ENCODE measurements around the gene C19orf38. TPM values are rescaled to one million over a fixed set of nuclear protein-coding genes. Genes with fewer than 3 reads are reported as not detected.

C19orf38 gene
- total and polyA plus RNA-seq, 2 of the 4 experiments (the other 2 are of a cell fraction) = 0.18 to 0.19 TPM

GRCh38 chr19:10815969-10816644 lies 32.1 kb upstream of the C19orf38 start:
- H3K18ac ChIP-seq (ENCODE audit: low read depth, low read length) = peak overlapping the region; percentile 54
- peaks cover 3% of the 10 kb centered on the region for H4K20me1 ChIP-seq (ENCODE audit: insufficient read depth, low read length)
- H3K4ac ChIP-seq (ENCODE audit: low read depth, low read length) = peak overlapping the region; percentile 99
- BruUV-seq (replicated peaks) = no TSS peak
- no peaks in the 10 kb centered on the region for H3K27me3 ChIP-seq (ENCODE audit: control insufficient read depth, insufficient read depth, low read length)
- peak overlapping the region; percentile 98 for H3K27ac ChIP-seq (ENCODE audit: insufficient read depth, low read length)
- intact Hi-C loops (cut with micrococcal nuclease) (no loop called here), dilution Hi-C loops (cut with HindIII; ENCODE audit: low sequenced_read_pairs, unreplicated experiment) (no loop called here), in situ Hi-C loops (cut with MboI; ENCODE audit: low sequenced_read_pairs) (no loop called here)
- H4K8ac ChIP-seq (ENCODE audit: low read depth in 2 of 2, low read length in 2 of 2) = peak overlapping the region; percentile 91 to 97
- POLR2A ChIA-PET (ENCODE audit: unreplicated experiment) = no interaction called here
- H3K4me1 ChIP-seq (ENCODE audit: control insufficient read depth, insufficient read depth, low read length) = peaks cover 33% of the 10 kb centered on the region
- no peaks in the 10 kb centered on the region for H3K9me3 ChIP-seq (ENCODE audit: control insufficient read depth, insufficient read depth, low read length)
- peak overlapping the region; percentile 94 for H3K9ac ChIP-seq (ENCODE audit: low read depth, low read length)
- ATAC-seq (ENCODE audit: low read depth) = no peak
- peak overlapping the region; percentile 98 for H3K14ac ChIP-seq (replicated peaks; ENCODE audit: low read depth, low read length)
- peak; percentile 14 for DNase-seq
- H3K9me1 ChIP-seq (ENCODE audit: insufficient read depth, low read length) = peaks cover 24% of the 10 kb centered on the region
- peak overlapping the region; percentile 36; the same call in 1 of the 2 replicates for H2BK20ac ChIP-seq (ENCODE audit: low read depth, low read length)
- no peak for TF ChIP-seq RCOR1 (IDR thresholded peaks at IDR 0.05; ENCODE audit: insufficient replicate concordance, low read length)
- peak; percentile 51; the same call in 1 of the 2 replicates for TF ChIP-seq POLR2A (IDR thresholded peaks at IDR 0.05; ENCODE audit: low read depth, low read length)
- TF ChIP-seq NFE2L2 (IDR thresholded peaks at IDR 0.05; ENCODE audit: low read depth, low read length) = no peak
- H3K79me1 ChIP-seq (ENCODE audit: low read depth in 1 of 2, low read length in 2 of 2) = peaks cover 26 to 88% of the 10 kb centered on the region in 2 experiments; a peak in 3 of 4 replicates
- H4K5ac ChIP-seq (ENCODE audit: low read depth, low read length) = peak overlapping the region; percentile 69
- H3K36me3 ChIP-seq (ENCODE audit: control insufficient read depth, insufficient read depth, low read length) = peaks cover 53% of the 10 kb centered on the region
- WGBS, 2 experiments (ENCODE audit: extremely low coverage in 2 of 2, insufficient read length in 1 of 2) = 92% methylated on average over 5 of the region's 21 CpGs; no CpG with 5 or more reads in 1 of the 2 experiments
- peak overlapping the region; percentile 82 for H2BK120ac ChIP-seq (ENCODE audit: low read depth, low read length)
- H4K91ac ChIP-seq (ENCODE audit: insufficient read depth, low read depth, low read length) = peak overlapping the region; percentile 98
- H2BK15ac ChIP-seq (ENCODE audit: low read depth, low read length) = peak overlapping the region; percentile 68; the same call in 1 of the 3 replicates
- peak overlapping the region; percentile 99 for H2AK5ac ChIP-seq (ENCODE audit: low read depth, low read length)
- peak overlapping the region; percentile 97 for H3K56ac ChIP-seq (ENCODE audit: extremely low read depth, insufficient read depth, low read length)
- peak overlapping the region; percentile 33 for H2AFZ ChIP-seq (replicated peaks; ENCODE audit: low read length, poor library complexity)
- H3K4me3 ChIP-seq (ENCODE audit: insufficient read depth, low read depth, low read length) = peak overlapping the region; percentile 63
- peak overlapping the region; percentile 98 for H2BK5ac ChIP-seq (ENCODE audit: low read depth, low read length, poor library complexity, severe bottlenecking)
- H2AK9ac ChIP-seq (replicated peaks; ENCODE audit: low read depth, low read length, poor library complexity) = peak overlapping the region; percentile 100
- peak overlapping the region; percentile 95; the same call in 1 of the 2 replicates for H3K23ac ChIP-seq (ENCODE audit: low read depth, low read length)
- CTCF ChIA-PET = no interaction called here
- H3K4me2 ChIP-seq (ENCODE audit: low read depth, low read length) = peak overlapping the region; percentile 96

All from IMR-90 (cell line).